H1 (cell line): Measurements from ENCODE around the gene SLC25A28. TPM values are rescaled to one million over a fixed set of nuclear protein-coding genes. Genes with fewer than 3 reads are reported as not detected.

Source experiments
- CTCF ChIA-PET: fragments of 300-600 bp; sonication (Branson Sonifier 250); formaldehyde crosslinking; loops from one replicate; lab custom pipeline; 2021; ENCODE audit not compliant: partially characterized antibody; lab: Charles Lee
- POLR2A ChIA-PET: fragments of 300-600 bp; sonication (Branson Sonifier 250); formaldehyde crosslinking; loops from one replicate; lab custom pipeline; 2021; ENCODE audit warnings: inconsistent platforms; ENCODE audit not compliant: partially characterized antibody; lab: Charles Lee
- DNase-seq, 2 experiments: peaks; one replicate each; pipeline versions ENCODE4 v3.0.0 to v3.0.0-alpha.2; 2010 to 2022; ENCODE audit warnings: low spot score in 2 of 2, low read depth in 1 of 2, mixed read lengths in 1 of 2
- FAIRE-seq: peaks from 2 replicates; lab custom pipeline; 2011; peaks lifted over from hg19 to GRCh38; lab: Jason Lieb, UNC
- H2AFZ ChIP-seq: 2 replicates; pipeline ENCODE4 v1.8.1; 2012; ENCODE audit warnings: low read length, inconsistent platforms
- H2AK5ac ChIP-seq: 2 replicates; pipeline ENCODE4 v1.6.1; 2013; ENCODE audit warnings: low read depth, low read length
- H2BK120ac ChIP-seq: replicated peaks from 2 replicates; pipeline ENCODE3; 2013; ENCODE audit warnings: low read depth, low read length, inconsistent platforms
- H2BK12ac ChIP-seq: 2 replicates; pipeline ENCODE4 v1.6.1; 2013; ENCODE audit warnings: low read depth, low read length
- H2BK15ac ChIP-seq: 2 replicates; pipeline ENCODE4 v1.6.1; 2013; ENCODE audit warnings: low read length
- H2BK20ac ChIP-seq: 2 replicates; pipeline ENCODE4 v1.6.1; 2013; ENCODE audit warnings: low read length
- H2BK5ac ChIP-seq: 2 replicates; pipeline ENCODE4 v1.6.1; 2013; ENCODE audit warnings: low read depth, low read length
- H3K14ac ChIP-seq: 2 replicates; pipeline ENCODE4 v1.6.1; 2013; ENCODE audit warnings: inconsistent platforms; ENCODE audit not compliant: insufficient read length
- H3K18ac ChIP-seq: 2 replicates; pipeline ENCODE4 v1.6.1; 2013; ENCODE audit warnings: low read length; ENCODE audit errors: extremely low read depth
- H3K23ac ChIP-seq: 2 replicates; pipeline ENCODE4 v1.6.1; 2013; ENCODE audit warnings: inconsistent platforms; ENCODE audit not compliant: insufficient read length
- H3K23me2 ChIP-seq: 2 replicates; pipeline ENCODE4 v1.6.1; 2013; ENCODE audit warnings: low read depth, low read length
- H3K27ac ChIP-seq: 2 replicates; pipeline ENCODE4 v1.6.1; 2011; ENCODE audit warnings: low read depth, low read length, inconsistent platforms
- H3K27me3 ChIP-seq, 4 experiments: replicated peaks in 1 of 4; 1 replicate in 1 of 4; 2 replicates in 3 of 4; pipeline versions ENCODE4 v1.6.1 to v1.8.1; 2011 to 2013; ENCODE audit warnings: low read length in 3 of 4, mild to moderate bottlenecking in 3 of 4, inconsistent platforms in 2 of 4, mixed read lengths in 2 of 4, moderate library complexity in 1 of 4; ENCODE audit not compliant: control insufficient read depth in 3 of 4, insufficient read depth in 3 of 4; ENCODE audit errors: extremely low read depth in 1 of 4
- H3K36me3 ChIP-seq, 4 experiments: 2 replicates each; pipeline versions ENCODE4 v1.6.1 to v1.8.1; 2011 to 2013; ENCODE audit warnings: mild to moderate bottlenecking in 4 of 4, low read length in 3 of 4, moderate library complexity in 2 of 4, control low read depth in 1 of 4, inconsistent platforms in 1 of 4; ENCODE audit not compliant: insufficient read depth in 4 of 4, control insufficient read depth in 2 of 4
- H3K4ac ChIP-seq: replicated peaks from 2 replicates; pipeline ENCODE3; 2013; ENCODE audit warnings: low read length, low read depth, mixed read lengths, inconsistent platforms; ENCODE audit not compliant: insufficient read length
- H3K4me1 ChIP-seq, 4 experiments: replicated peaks in 1 of 4; 1 replicate in 1 of 4; 2 replicates in 3 of 4; pipeline versions ENCODE4 v1.6.1 to v1.8.1; 2011 to 2013; ENCODE audit warnings: low read length in 3 of 4, inconsistent platforms in 2 of 4, mixed read lengths in 1 of 4; ENCODE audit not compliant: insufficient read depth in 4 of 4, control insufficient read depth in 3 of 4
- H3K4me2 ChIP-seq, 2 experiments: 2 replicates each; pipeline versions ENCODE4 v1.6.1 to v1.8.1; 2011 to 2013; ENCODE audit warnings: low read depth in 2 of 2, low read length in 2 of 2, control low read depth in 1 of 2, inconsistent platforms in 1 of 2, mild to moderate bottlenecking in 1 of 2; ENCODE audit not compliant: insufficient read depth in 1 of 2
- H3K4me3 ChIP-seq, 4 experiments: fragments of 200-600, 300-600 bp in 1 of 4; sonication (generic), shearing (Covaris generic), sonication (Bioruptor Twin) in 1 of 4; 2 replicates each; pipeline versions ENCODE4 v1.5.1 to v1.8.1; 2011 to 2016; ENCODE audit warnings: low read length in 4 of 4, low read depth in 3 of 4, control low read depth in 2 of 4, inconsistent platforms in 2 of 4, mild to moderate bottlenecking in 2 of 4, mixed read lengths in 1 of 4, moderate library complexity in 1 of 4; ENCODE audit not compliant: insufficient read depth in 2 of 4; ENCODE audit errors: extremely low read depth in 1 of 4
- H3K56ac ChIP-seq: replicated peaks from 2 replicates; pipeline ENCODE3; 2013; ENCODE audit warnings: low read depth, mild to moderate bottlenecking, mixed read lengths, low read length, inconsistent platforms; ENCODE audit not compliant: insufficient read length
- H3K79me1 ChIP-seq: 2 replicates; pipeline ENCODE4 v1.6.1; 2013; ENCODE audit warnings: low read depth, low read length, control low read depth
- H3K79me2 ChIP-seq, 2 experiments: 2 replicates each; pipeline versions ENCODE4 v1.6.1 to v1.8.1; 2012 to 2013; ENCODE audit warnings: low read length in 2 of 2, mild to moderate bottlenecking in 2 of 2, inconsistent platforms in 1 of 2; ENCODE audit not compliant: insufficient read depth in 2 of 2, control insufficient read depth in 1 of 2
- H3K9ac ChIP-seq, 4 experiments: replicated peaks in 1 of 4; 1 replicate in 1 of 4; 2 replicates in 3 of 4; pipeline versions ENCODE4 v1.6.1 to v1.8.1; 2011 to 2013; ENCODE audit warnings: low read depth in 3 of 4, low read length in 3 of 4, control low read depth in 2 of 4, mild to moderate bottlenecking in 2 of 4, moderate library complexity in 2 of 4, inconsistent platforms in 1 of 4; ENCODE audit errors: extremely low read depth in 1 of 4
- H3K9me3 ChIP-seq, 2 experiments: 2 replicates each; pipeline versions ENCODE4 v1.6.1 to v1.8.1; 2012 to 2013; ENCODE audit warnings: mild to moderate bottlenecking in 2 of 2, moderate library complexity in 2 of 2, control low read depth in 1 of 2, inconsistent platforms in 1 of 2, low read depth in 1 of 2, low read length in 1 of 2, mixed read lengths in 1 of 2; ENCODE audit not compliant: insufficient read depth in 2 of 2
- H4K20me1 ChIP-seq, 2 experiments: replicated peaks in 1 of 2; 2 replicates each; pipeline versions ENCODE3 to v1.8.1; 2011 to 2013; ENCODE audit warnings: inconsistent platforms in 2 of 2, low read length in 2 of 2, mild to moderate bottlenecking in 1 of 2; ENCODE audit not compliant: insufficient read depth in 2 of 2, control insufficient read depth in 1 of 2
- H4K5ac ChIP-seq: 2 replicates; pipeline ENCODE4 v1.6.1; 2013; ENCODE audit warnings: low read length, low read depth, mixed read lengths, inconsistent platforms; ENCODE audit not compliant: insufficient read length
- H4K8ac ChIP-seq: 2 replicates; pipeline ENCODE4 v1.8.0; 2013; ENCODE audit warnings: mild to moderate bottlenecking, moderate library complexity, low read length, inconsistent platforms; ENCODE audit not compliant: insufficient read depth; ENCODE audit errors: extremely low read depth
- H4K91ac ChIP-seq: replicated peaks from 2 replicates; pipeline ENCODE3; 2013; ENCODE audit warnings: low read length, mixed read lengths, inconsistent platforms; ENCODE audit not compliant: insufficient read length
- BACH1 ChIP-seq: IDR thresholded peaks from 2 replicates; pipeline ENCODE4 v1.6.1; 2012; ENCODE audit warnings: low read length, improper control_type of control experiment
- CBX5 ChIP-seq: fragments of 300-800, 300-1000 bp; sonication (generic); IDR thresholded peaks from 2 replicates; pipeline ENCODE4 v1.7.1; 2016; ENCODE audit warnings: antibody characterized with exemption, low read length, low read depth
- FOSL1 ChIP-seq: IDR thresholded peaks from 2 replicates; pipeline ENCODE4 v1.6.1; 2011; ENCODE audit warnings: mild to moderate bottlenecking, low read depth, low read length, moderate library complexity; ENCODE audit not compliant: insufficient read depth
- GABPA ChIP-seq: IDR thresholded peaks from 2 replicates; pipeline ENCODE4 v1.6.1; 2011; ENCODE audit warnings: mild to moderate bottlenecking, low read length, moderate library complexity, borderline replicate concordance; ENCODE audit not compliant: insufficient read depth
- HDAC6 ChIP-seq: IDR thresholded peaks from one replicate; pipeline ENCODE4 v1.7.1; 2012; ENCODE audit warnings: low read depth, mild to moderate bottlenecking, inconsistent platforms, low read length, moderate library complexity
- MAFK ChIP-seq: IDR thresholded peaks from 2 replicates; pipeline ENCODE4 v1.6.1; 2012; ENCODE audit warnings: low read depth, mild to moderate bottlenecking, improper control_type of control experiment, low read length
- RAD21 ChIP-seq, 2 experiments: IDR thresholded peaks in 1 of 2; conservative IDR thresholded peaks in 1 of 2; 2 replicates each; pipeline ENCODE4 v1.6.1; 2011; ENCODE audit warnings: low read depth in 2 of 2, low read length in 2 of 2, improper control_type of control experiment in 1 of 2, inconsistent platforms in 1 of 2, mild to moderate bottlenecking in 1 of 2, moderate library complexity in 1 of 2
- SIN3A ChIP-seq, 2 experiments: IDR thresholded peaks in 1 of 2; conservative IDR thresholded peaks in 1 of 2; 2 replicates each; pipeline ENCODE4 v1.6.1; 2011 to 2012; ENCODE audit warnings: low read length in 2 of 2, improper control_type of control experiment in 1 of 2, low read depth in 1 of 2, mild to moderate bottlenecking in 1 of 2
- SIX5 ChIP-seq: IDR thresholded peaks from 2 replicates; pipeline ENCODE4 v1.6.1; 2011; ENCODE audit warnings: mild to moderate bottlenecking, low read depth, low read length
- TAF7 ChIP-seq: optimal IDR thresholded peaks from 2 replicates; pipeline ENCODE3; 2011; ENCODE audit warnings: low read depth, mild to moderate bottlenecking, inconsistent platforms, low read length, moderate library complexity, borderline replicate concordance
- WGBS, 2 experiments: shearing (Covaris generic) in 1 of 2; methylation state at CpG; one replicate each; pipeline versions ENCODE4 v1.1.6 to v1.1.7; 2013 to 2015; ENCODE audit warnings: low lambda C conversion rate in 2 of 2, mixed read lengths in 2 of 2, inconsistent platforms in 1 of 2, low coverage in 1 of 2, missing lambda C conversion rate in 1 of 2; ENCODE audit not compliant: insufficient replicate concordance in 2 of 2, insufficient coverage in 1 of 2, insufficient read length in 1 of 2; ENCODE audit errors: extremely low coverage in 1 of 2, missing lambda C conversion rate in 1 of 2; 5-methylcytosine and 5-hydroxymethylcytosine counted together
- polyA plus RNA-seq, 7 experiments: library from polyadenylated mRNA; depleted of rRNA in 3 of 7; stranded (reverse) in 5 of 7; unstranded in 2 of 7; fragments of >200 nt in 5 of 7; fragments of 200-250 nt in 2 of 7; gene quantifications; 1 replicate in 5 of 7; 2 replicates in 1 of 7; 4 replicates in 1 of 7; pipeline versions ENCODE4 v1.2.1 to v1.2.3, GENCODE V29; 2011 to 2013; ENCODE audit warnings: missing spikeins in 2 of 7, mixed read lengths in 2 of 7
- total RNA-seq: library from RNA; stranded (reverse); fragmentation: NEBNext Ultra II Directional; extraction: Animal tissue kit (Norgen Biotek cat#: 25700); gene quantifications from 2 replicates; pipeline ENCODE4 v1.2.1, GENCODE V29; 2021
- TF ChIP-seq, protein P1 (sequence below): IDR thresholded peaks from 2 replicates; pipeline ENCODE4 v1.6.1; 2012; ENCODE audit warnings: low read length, inconsistent platforms

The SLC25A28 gene
- total and polyA plus RNA-seq, 2 of the 8 experiments (the other 6 are each of a cell fraction or from before 2014, with no cell fraction given): 17.2 to 18.5 TPM

DNA sequence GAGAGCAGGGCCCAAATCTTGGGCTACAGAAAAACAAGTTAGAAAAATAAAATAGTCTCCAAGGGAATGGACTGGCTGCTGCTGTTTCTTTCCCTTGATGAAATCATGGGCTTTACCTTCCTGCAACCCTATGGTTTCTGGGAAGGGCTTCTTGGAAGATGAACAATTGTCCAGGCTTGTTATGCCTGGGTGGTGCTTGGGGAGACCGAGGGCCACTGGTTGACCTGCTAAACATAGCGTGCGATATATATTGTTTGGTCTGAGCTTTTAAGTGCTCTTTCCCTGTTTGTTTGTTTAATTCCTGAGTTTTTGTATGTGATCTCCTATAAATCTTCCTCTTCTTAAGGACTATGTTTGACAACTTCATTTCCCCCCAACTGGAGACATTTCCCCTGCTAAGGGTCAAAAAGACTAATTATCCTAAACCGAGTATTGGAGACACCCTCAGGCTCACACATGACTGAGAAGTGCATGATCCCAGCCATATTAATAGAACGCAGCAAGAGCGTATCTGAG, 37.9 kb downstream of the SLC25A28 start:
- H3K27me3 ChIP-seq: no peaks in the 10 kb centered on the region; a peak in 3 of 7 replicates
- H3K79me1 ChIP-seq: no peaks in the 10 kb centered on the region
- H2AFZ ChIP-seq: no peak overlapping the region
- no peak overlapping the region for H3K4ac ChIP-seq
- 91% methylated on average over 6 of the region's 6 CpGs; no CpG with 5 or more reads in 1 of the 2 experiments for WGBS, 2 experiments
- H3K27ac ChIP-seq: no peak overlapping the region
- no peak overlapping the region for H2BK20ac ChIP-seq
- H3K23ac ChIP-seq: no peak overlapping the region
- no peak overlapping the region for H3K4me3 ChIP-seq
- FAIRE-seq (no peak), DNase-seq (no peak)
- no peak overlapping the region for H2BK15ac ChIP-seq
- no peaks in the 10 kb centered on the region for H4K20me1 ChIP-seq
- H4K91ac ChIP-seq: no peak overlapping the region
- H3K4me1 ChIP-seq: peaks cover 0 to 3% (median 0%) of the 10 kb centered on the region in 4 experiments; a peak in 1 of 7 replicates
- H3K23me2 ChIP-seq: no peaks in the 10 kb centered on the region
- H3K14ac ChIP-seq: no peak overlapping the region
- H3K79me2 ChIP-seq: no peaks in the 10 kb centered on the region
- H3K56ac ChIP-seq: no peak overlapping the region
- H2AK5ac ChIP-seq: no peak overlapping the region
- no peaks in the 10 kb centered on the region for H3K9me3 ChIP-seq
- H2BK120ac ChIP-seq: no peak overlapping the region
- no peak overlapping the region for H4K5ac ChIP-seq
- ChIA-PET CTCF (interaction anchor here (1.1 to 1.4 kb wide), 4 partner anchors 21 to 146 kb away, joined by 3 to 5 read pairs (median 4); no protein-coding TSS in a partner anchor), POLR2A (no interaction called here)
- no peak overlapping the region for H4K8ac ChIP-seq
- H3K4me2 ChIP-seq: no peak overlapping the region
- no peak overlapping the region for H3K18ac ChIP-seq
- no peak overlapping the region for H3K9ac ChIP-seq
- H2BK5ac ChIP-seq: no peak overlapping the region
- no peaks in the 10 kb centered on the region for H3K36me3 ChIP-seq
- H2BK12ac ChIP-seq: no peak overlapping the region
- TF ChIP-seq FOSL1: no peak
- no peak for TF ChIP-seq BACH1
- TF ChIP-seq GABPA: no peak
- no peak for TF ChIP-seq MAFK
- TF ChIP-seq TAF7: no peak
- TF ChIP-seq HDAC6: no peak
- TF ChIP-seq, protein P1, sequence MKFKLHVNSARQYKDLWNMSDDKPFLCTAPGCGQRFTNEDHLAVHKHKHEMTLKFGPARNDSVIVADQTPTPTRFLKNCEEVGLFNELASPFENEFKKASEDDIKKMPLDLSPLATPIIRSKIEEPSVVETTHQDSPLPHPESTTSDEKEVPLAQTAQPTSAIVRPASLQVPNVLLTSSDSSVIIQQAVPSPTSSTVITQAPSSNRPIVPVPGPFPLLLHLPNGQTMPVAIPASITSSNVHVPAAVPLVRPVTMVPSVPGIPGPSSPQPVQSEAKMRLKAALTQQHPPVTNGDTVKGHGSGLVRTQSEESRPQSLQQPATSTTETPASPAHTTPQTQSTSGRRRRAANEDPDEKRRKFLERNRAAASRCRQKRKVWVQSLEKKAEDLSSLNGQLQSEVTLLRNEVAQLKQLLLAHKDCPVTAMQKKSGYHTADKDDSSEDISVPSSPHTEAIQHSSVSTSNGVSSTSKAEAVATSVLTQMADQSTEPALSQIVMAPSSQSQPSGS: no peak
- TF ChIP-seq SIX5: no peak
- no peak for TF ChIP-seq SIN3A (conservative IDR thresholded peaks at IDR 0.05 in 1 of 2, IDR thresholded peaks at IDR 0.05 in 1 of 2; ENCODE audit: low read depth in 1 of 2, low read length in 2 of 2)
- TF ChIP-seq CBX5: no peak
- TF ChIP-seq RAD21 (IDR thresholded peaks at IDR 0.05 in 1 of 2, conservative IDR thresholded peaks at IDR 0.05 in 1 of 2; ENCODE audit: low read depth in 2 of 2, low read length in 2 of 2): no peak
